ENCODE results near the gene GRM4.

DNA sequence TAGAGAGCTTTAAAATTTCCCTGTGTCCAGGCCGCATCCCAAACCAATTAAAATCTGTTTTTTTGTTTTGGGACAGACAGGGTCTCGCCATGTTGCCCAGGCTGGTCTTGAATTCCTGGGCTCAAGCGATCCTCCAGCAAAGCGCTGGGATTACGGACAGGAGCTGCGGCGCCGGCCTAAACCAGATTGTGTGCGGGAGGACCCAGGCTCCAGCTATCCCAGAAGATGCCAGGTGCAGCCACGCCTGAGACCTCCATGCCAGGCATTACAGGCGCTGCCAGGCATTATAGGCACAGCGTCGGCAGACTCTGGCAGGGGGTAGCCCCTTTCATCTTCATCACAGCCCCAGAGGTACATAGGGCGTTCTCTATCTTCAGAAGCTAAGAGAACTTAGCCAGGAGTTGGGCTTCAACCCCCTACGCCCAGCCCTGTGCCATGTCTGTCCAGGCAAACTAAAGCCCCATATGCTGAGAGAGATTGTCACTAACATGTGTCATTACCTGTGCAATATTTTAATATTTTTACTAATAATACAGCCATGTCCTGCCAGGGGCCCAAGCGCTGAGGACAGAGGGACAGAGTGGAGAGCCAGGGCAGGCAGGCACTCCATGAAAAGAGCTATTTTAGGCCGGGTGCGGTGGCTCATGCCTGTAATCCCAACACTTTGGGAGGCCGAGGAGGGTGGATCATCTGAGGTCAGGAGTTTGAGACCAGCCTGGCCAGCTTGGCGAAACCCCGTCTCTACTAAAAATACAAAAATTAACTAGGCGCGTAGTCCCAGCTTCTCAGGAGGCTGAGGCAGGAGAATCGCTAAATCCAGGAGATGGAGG, 9.8 kb upstream of the GRM4 start:
- TF ChIP-seq, protein P1, sequence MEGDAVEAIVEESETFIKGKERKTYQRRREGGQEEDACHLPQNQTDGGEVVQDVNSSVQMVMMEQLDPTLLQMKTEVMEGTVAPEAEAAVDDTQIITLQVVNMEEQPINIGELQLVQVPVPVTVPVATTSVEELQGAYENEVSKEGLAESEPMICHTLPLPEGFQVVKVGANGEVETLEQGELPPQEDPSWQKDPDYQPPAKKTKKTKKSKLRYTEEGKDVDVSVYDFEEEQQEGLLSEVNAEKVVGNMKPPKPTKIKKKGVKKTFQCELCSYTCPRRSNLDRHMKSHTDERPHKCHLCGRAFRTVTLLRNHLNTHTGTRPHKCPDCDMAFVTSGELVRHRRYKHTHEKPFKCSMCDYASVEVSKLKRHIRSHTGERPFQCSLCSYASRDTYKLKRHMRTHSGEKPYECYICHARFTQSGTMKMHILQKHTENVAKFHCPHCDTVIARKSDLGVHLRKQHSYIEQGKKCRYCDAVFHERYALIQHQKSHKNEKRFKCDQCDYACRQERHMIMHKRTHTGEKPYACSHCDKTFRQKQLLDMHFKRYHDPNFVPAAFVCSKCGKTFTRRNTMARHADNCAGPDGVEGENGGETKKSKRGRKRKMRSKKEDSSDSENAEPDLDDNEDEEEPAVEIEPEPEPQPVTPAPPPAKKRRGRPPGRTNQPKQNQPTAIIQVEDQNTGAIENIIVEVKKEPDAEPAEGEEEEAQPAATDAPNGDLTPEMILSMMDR (IDR thresholded peaks at IDR 0.05; ENCODE audit: low read depth, low read length): no peak
- TF ChIP-seq POLR2A (IDR thresholded peaks at IDR 0.05; ENCODE audit: extremely low read depth, insufficient read length): no peak
- TF ChIP-seq, protein P2, sequence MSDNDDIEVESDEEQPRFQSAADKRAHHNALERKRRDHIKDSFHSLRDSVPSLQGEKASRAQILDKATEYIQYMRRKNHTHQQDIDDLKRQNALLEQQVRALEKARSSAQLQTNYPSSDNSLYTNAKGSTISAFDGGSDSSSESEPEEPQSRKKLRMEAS (IDR thresholded peaks at IDR 0.05; ENCODE audit: low read depth, low read length): no peak

All from NB4 (cell line).